Measurements from ENCODE around the gene EFHD2. TPM values are rescaled to one million over a fixed set of nuclear protein-coding genes. Genes with fewer than 3 reads are reported as not detected.

The EFHD2 gene
- polyA plus RNA-seq, 1 experiment: 24.0 TPM

- TF ChIP-seq, protein P1, sequence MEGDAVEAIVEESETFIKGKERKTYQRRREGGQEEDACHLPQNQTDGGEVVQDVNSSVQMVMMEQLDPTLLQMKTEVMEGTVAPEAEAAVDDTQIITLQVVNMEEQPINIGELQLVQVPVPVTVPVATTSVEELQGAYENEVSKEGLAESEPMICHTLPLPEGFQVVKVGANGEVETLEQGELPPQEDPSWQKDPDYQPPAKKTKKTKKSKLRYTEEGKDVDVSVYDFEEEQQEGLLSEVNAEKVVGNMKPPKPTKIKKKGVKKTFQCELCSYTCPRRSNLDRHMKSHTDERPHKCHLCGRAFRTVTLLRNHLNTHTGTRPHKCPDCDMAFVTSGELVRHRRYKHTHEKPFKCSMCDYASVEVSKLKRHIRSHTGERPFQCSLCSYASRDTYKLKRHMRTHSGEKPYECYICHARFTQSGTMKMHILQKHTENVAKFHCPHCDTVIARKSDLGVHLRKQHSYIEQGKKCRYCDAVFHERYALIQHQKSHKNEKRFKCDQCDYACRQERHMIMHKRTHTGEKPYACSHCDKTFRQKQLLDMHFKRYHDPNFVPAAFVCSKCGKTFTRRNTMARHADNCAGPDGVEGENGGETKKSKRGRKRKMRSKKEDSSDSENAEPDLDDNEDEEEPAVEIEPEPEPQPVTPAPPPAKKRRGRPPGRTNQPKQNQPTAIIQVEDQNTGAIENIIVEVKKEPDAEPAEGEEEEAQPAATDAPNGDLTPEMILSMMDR (IDR thresholded peaks at IDR 0.05; ENCODE audit: insufficient read depth, low read depth, low read length): no peak
- Histone ChIP-seq H3K36me3 (ENCODE audit: control insufficient read depth, insufficient read depth, low read length) (no peaks in the 10 kb centered on the region), H3K27me3 (ENCODE audit: control insufficient read depth, insufficient read depth, low read length) (peaks cover 3% of the 10 kb centered on the region; the same call in 1 of the 2 replicates), H3K4me3 (ENCODE audit: low read depth, low read length) (no peak overlapping the region)
- CTCF ChIA-PET: no interaction called here
- POLR2A ChIA-PET: no interaction called here
- no peak for DNase-seq (ENCODE audit: low read depth)
Observed at GRCh38 chr1:15451014-15451722, 41.5 kb downstream of the EFHD2 start.

DNA sequence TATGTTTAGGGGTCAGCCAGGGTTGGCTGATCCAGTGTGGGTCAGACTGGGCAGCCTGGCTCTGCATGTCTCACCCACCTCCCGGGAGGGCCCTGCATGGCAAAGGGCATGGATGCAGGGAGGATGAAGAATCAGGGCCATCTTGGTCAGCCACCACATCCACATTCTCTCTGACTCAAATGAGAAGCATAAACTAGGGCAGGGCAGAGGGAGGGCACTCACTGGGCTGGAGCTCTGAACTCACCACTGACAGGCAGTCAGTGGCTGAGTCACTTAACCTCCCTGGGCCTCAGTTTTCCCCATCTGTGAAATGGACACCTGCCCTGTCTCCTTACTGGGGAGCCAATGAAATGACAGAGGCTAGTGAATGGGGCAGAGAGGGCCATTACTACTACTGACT is 42.5 kb downstream of the EFHD2 start:
- no peak overlapping the region for H3K4me3 ChIP-seq (ENCODE audit: low read depth, low read length)
- ChIA-PET POLR2A (no interaction called here), CTCF (interaction anchor here (1.0 kb wide), 1 partner anchor 19 kb away, joined by 3 read pairs; no protein-coding TSS in a partner anchor)
- H3K36me3 ChIP-seq (ENCODE audit: control insufficient read depth, insufficient read depth, low read length): no peaks in the 10 kb centered on the region
- H3K27me3 ChIP-seq (ENCODE audit: control insufficient read depth, insufficient read depth, low read length): peaks cover 1% of the 10 kb centered on the region; the same call in 1 of the 2 replicates
- no peak for DNase-seq (ENCODE audit: low read depth)
- TF ChIP-seq, protein P1 (IDR thresholded peaks at IDR 0.05; ENCODE audit: insufficient read depth, low read depth, low read length): no peak

DNA sequence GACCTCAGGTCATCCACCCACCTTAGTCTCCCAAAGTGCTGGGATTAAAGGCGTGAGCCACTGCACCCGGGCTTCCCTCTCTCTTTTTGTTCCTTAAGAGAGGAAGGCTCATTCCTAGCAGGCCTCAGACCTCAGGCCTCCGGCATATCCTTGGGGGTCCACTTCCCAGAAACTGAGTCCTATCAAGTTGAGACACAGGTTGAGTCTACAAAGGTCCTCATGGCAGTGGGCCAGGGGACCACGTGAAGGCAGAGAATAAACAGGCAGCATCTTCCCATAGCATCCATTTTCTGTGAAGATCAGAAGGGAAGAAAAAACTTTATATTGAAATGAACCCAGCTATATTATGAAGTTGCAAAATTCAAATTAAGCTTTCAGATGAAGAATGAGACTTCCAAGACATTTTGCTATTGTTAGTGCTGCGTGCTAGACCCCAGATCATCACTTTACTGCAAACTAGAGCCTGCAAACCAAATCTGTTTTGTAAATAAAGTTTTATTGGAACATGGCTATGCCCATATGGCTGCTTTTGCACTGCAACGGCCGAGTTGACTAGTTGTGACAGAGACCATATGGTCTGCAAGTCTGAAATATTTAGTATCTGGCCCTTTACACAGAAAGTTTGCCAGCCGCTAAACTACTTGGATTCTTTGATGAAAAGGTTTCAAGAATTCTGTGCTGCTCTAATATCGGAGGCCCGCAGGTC is 43.3 kb downstream of the EFHD2 start:
- DNase-seq (ENCODE audit: low read depth): no peak
- no peaks in the 10 kb centered on the region; the same call in 1 of the 2 replicates for H3K27me3 ChIP-seq (ENCODE audit: control insufficient read depth, insufficient read depth, low read length)
- ChIA-PET POLR2A (no interaction called here), CTCF (interaction anchor here (1.0 kb wide), 1 partner anchor 20 kb away, joined by 3 read pairs; no protein-coding TSS in a partner anchor)
- H3K36me3 ChIP-seq (ENCODE audit: control insufficient read depth, insufficient read depth, low read length): no peaks in the 10 kb centered on the region
- no peak overlapping the region for H3K4me3 ChIP-seq (ENCODE audit: low read depth, low read length)
- TF ChIP-seq, protein P1 (IDR thresholded peaks at IDR 0.05; ENCODE audit: insufficient read depth, low read depth, low read length): no peak

GRCh38 chr1:15453734-15454133 is 44.0 kb downstream of the EFHD2 start:
- no peak for DNase-seq (ENCODE audit: low read depth)
- Histone ChIP-seq H3K27me3 (ENCODE audit: control insufficient read depth, insufficient read depth, low read length) (no peaks in the 10 kb centered on the region; the same call in 1 of the 2 replicates), H3K4me3 (ENCODE audit: low read depth, low read length) (no peak overlapping the region), H3K36me3 (ENCODE audit: control insufficient read depth, insufficient read depth, low read length) (no peaks in the 10 kb centered on the region)
- POLR2A ChIA-PET: no interaction called here
- TF ChIP-seq, protein P1 (IDR thresholded peaks at IDR 0.05; ENCODE audit: insufficient read depth, low read depth, low read length): no peak
- CTCF ChIA-PET: interaction anchor here (0.8 kb wide), 1 partner anchor 19 kb away, joined by 4 read pairs; no protein-coding TSS in a partner anchor

- Histone ChIP-seq H3K4me3 (ENCODE audit: low read depth, low read length) (no peak overlapping the region), H3K27me3 (ENCODE audit: control insufficient read depth, insufficient read depth, low read length) (no peaks in the 10 kb centered on the region; the same call in 1 of the 2 replicates), H3K36me3 (ENCODE audit: control insufficient read depth, insufficient read depth, low read length) (no peaks in the 10 kb centered on the region)
- ChIA-PET POLR2A (no interaction called here), CTCF (interaction anchor here (0.8 kb wide), 1 partner anchor 19 kb away, joined by 4 read pairs; no protein-coding TSS in a partner anchor)
- TF ChIP-seq, protein P1 (IDR thresholded peaks at IDR 0.05; ENCODE audit: insufficient read depth, low read depth, low read length): no peak
- no peak for DNase-seq (ENCODE audit: low read depth)
Observed at GRCh38 chr1:15454256-15454655, 44.6 kb downstream of the EFHD2 start.

Data from BJ (cell line).